B cell (primary cell): ENCODE results near the gene BMP7. TPM values are rescaled to one million over a fixed set of nuclear protein-coding genes. Genes with fewer than 3 reads are reported as not detected.

Experiments
- ATAC-seq: fragments of 200-7000 bp; cut with Tn5 transposase; one replicate; pipeline ENCODE4 v1.10.0; 2021; ENCODE audit warnings: low read depth, mild to moderate bottlenecking, moderate number of reproducible peaks, moderate library complexity
- CTCF ChIA-PET: fragments of 350-600 bp; sonication (Branson Sonifier 250); formaldehyde crosslinking; loops from one replicate; lab custom pipeline; 2021; ENCODE audit warnings: antibody characterized with exemption, inconsistent platforms; lab: Charles Lee
- POLR2A ChIA-PET: fragments of 350-600 bp; sonication (Branson Sonifier 250); formaldehyde crosslinking; loops from one replicate; lab custom pipeline; 2021; ENCODE audit warnings: antibody characterized with exemption; lab: Charles Lee
- DNase-seq: peaks from one replicate; pipeline ENCODE4 v3.0.0; 2013
- H2AFZ ChIP-seq: 2 replicates; pipeline ENCODE4 v1.6.1; 2012; ENCODE audit warnings: mild to moderate bottlenecking, low read depth, low read length; ENCODE audit not compliant: insufficient read depth, poor library complexity, severe bottlenecking
- H3K27ac ChIP-seq, 2 donors: 1 replicate in 1 of 2; 2 replicates in 1 of 2; pipeline ENCODE4 v1.5.1; 2012 to 2013; ENCODE audit warnings: low read length in 2 of 2, mild to moderate bottlenecking in 2 of 2, moderate library complexity in 1 of 2
- H3K27me3 ChIP-seq, 4 experiments: fragments of 200-600 bp in 1 of 4; sonication (generic) in 1 of 4; replicated peaks in 1 of 4; 1 replicate in 2 of 4; 2 replicates in 2 of 4; pipeline versions ENCODE4 v1.6.1 to v1.7.0; 2013 to 2016; ENCODE audit warnings: low read length in 3 of 4, mild to moderate bottlenecking in 2 of 4, mixed read lengths in 1 of 4, moderate library complexity in 1 of 4; ENCODE audit not compliant: insufficient read depth in 4 of 4, control insufficient read depth in 3 of 4; ENCODE audit errors: control extremely low read depth in 1 of 4
- H3K36me3 ChIP-seq, 2 experiments: replicated peaks in 1 of 2; 1 replicate in 1 of 2; 2 replicates in 1 of 2; pipeline versions ENCODE4 v1.6.1 to v1.7.1; 2013; ENCODE audit warnings: low read length in 1 of 2; ENCODE audit not compliant: insufficient read depth in 2 of 2, control insufficient read depth in 1 of 2; ENCODE audit errors: control extremely low read depth in 1 of 2, extremely low read depth in 1 of 2
- H3K4me1 ChIP-seq, 2 donors: fragments of 200-600 bp in 1 of 2; sonication (generic) in 1 of 2; 1 replicate in 1 of 2; 2 replicates in 1 of 2; pipeline versions ENCODE4 v1.5.1 to v1.6.1; 2013 to 2017; ENCODE audit warnings: low read length in 2 of 2; ENCODE audit not compliant: control insufficient read depth in 2 of 2, insufficient read depth in 2 of 2
- H3K4me2 ChIP-seq: replicated peaks from 2 replicates; pipeline ENCODE3; 2012; ENCODE audit warnings: mild to moderate bottlenecking, low read depth, low read length; ENCODE audit not compliant: poor library complexity, severe bottlenecking
- H3K4me3 ChIP-seq, 5 experiments: fragments of 200-600 bp in 1 of 5; sonication (generic) in 1 of 5; 1 replicate in 3 of 5; 2 replicates in 2 of 5; pipeline versions ENCODE4 v1.5.1 to v1.7.0; 2011 to 2016; ENCODE audit warnings: low read length in 4 of 5, mild to moderate bottlenecking in 4 of 5, low read depth in 2 of 5, control low read depth in 1 of 5, moderate library complexity in 1 of 5; ENCODE audit not compliant: insufficient read depth in 1 of 5; ENCODE audit errors: control extremely low read depth in 1 of 5, extremely low read depth in 1 of 5
- H3K79me2 ChIP-seq: fragments of 200-600 bp; sonication (generic); one replicate; pipeline ENCODE4 v1.6.0; 2016; ENCODE audit warnings: low read length; ENCODE audit not compliant: control insufficient read depth, insufficient read depth
- H3K9ac ChIP-seq: fragments of 200-600 bp; sonication (generic); 2 replicates; pipeline ENCODE4 v1.6.1; 2017; ENCODE audit warnings: mild to moderate bottlenecking, low read length, moderate library complexity
- H3K9me3 ChIP-seq, 3 donors: one replicate each; pipeline versions ENCODE4 v1.6.1 to v1.7.1; 2013; ENCODE audit warnings: low read length in 2 of 3; ENCODE audit not compliant: control insufficient read depth in 2 of 3, insufficient read depth in 1 of 3; ENCODE audit errors: control extremely low read depth in 1 of 3
- H4K20me1 ChIP-seq: 2 replicates; pipeline ENCODE4 v1.6.0; 2012; ENCODE audit warnings: mild to moderate bottlenecking, low read length; ENCODE audit not compliant: insufficient read depth, control insufficient read depth, poor library complexity, severe bottlenecking
- H3K27ac Mint-ChIP-seq: one replicate; pipeline ENCODE4 v1.8.0; 2021; ENCODE audit warnings: mixed read lengths
- H3K27me3 Mint-ChIP-seq: one replicate; pipeline ENCODE4 v1.8.0; 2021; ENCODE audit warnings: mixed read lengths
- H3K4me1 Mint-ChIP-seq: one replicate; pipeline ENCODE4 v1.8.0; 2021; ENCODE audit warnings: mixed read lengths
- H3K4me3 Mint-ChIP-seq: one replicate; pipeline ENCODE4 v1.8.0; 2021; ENCODE audit warnings: mixed read lengths
- H3K9me3 Mint-ChIP-seq: one replicate; pipeline ENCODE4 v1.8.0; 2022; ENCODE audit warnings: mixed read lengths; ENCODE audit not compliant: insufficient read depth
- CTCF ChIP-seq: fragments of 200-600 bp; IDR thresholded peaks from one replicate; pipeline ENCODE4 v1.8.0; 2022; ENCODE audit warnings: antibody characterized with exemption, mild to moderate bottlenecking
- EZH2 ChIP-seq: IDR thresholded peaks from 2 replicates; pipeline ENCODE4 v1.6.1; 2012; ENCODE audit warnings: borderline replicate concordance, low read depth, mild to moderate bottlenecking, moderate library complexity, low read length; ENCODE audit not compliant: insufficient read depth, poor library complexity, severe bottlenecking
- WGBS: methylation state at CpG from one replicate; pipeline ENCODE4 v1.1.5; 2013; ENCODE audit warnings: missing lambda C conversion rate; ENCODE audit not compliant: insufficient coverage; 5-methylcytosine and 5-hydroxymethylcytosine counted together
- intact Hi-C: fragments of 100-400 bp; cut with micrococcal nuclease; formaldehyde crosslinking; loops from one replicate; pipeline ENCODE4 v1.10.0; 2022
- polyA plus RNA-seq: library from polyadenylated mRNA; depleted of rRNA; stranded (reverse); fragments of >200 nt; gene quantifications from 2 replicates; pipeline ENCODE4 v1.2.3, GENCODE V29; 2012
- total RNA-seq, 2 donors: library from RNA; stranded (reverse); fragments of 120-200 nt in 1 of 2; gene quantifications; 1 replicate in 1 of 2; 2 replicates in 1 of 2; pipeline versions ENCODE4 v1.2.3 to v1.2.4, GENCODE V29; 2013 to 2022

BMP7 gene
- total and polyA plus RNA-seq, 2 donors (not counting 1 experiment from before 2014, with no cell fraction given) = not detected

- H2AFZ ChIP-seq = no peak overlapping the region
- CTCF ChIA-PET = no interaction called here
These were observed 109.2 kb downstream of the BMP7 start for GRCh38 chr20:57157106-57157691.

More at GRCh38 chr20:57157106-57157691, 109.2 kb downstream of the BMP7 start:
- peaks cover 6% of the 10 kb centered on the region for H3K27me3 Mint-ChIP-seq
- H3K4me1 ChIP-seq = no peaks in the 10 kb centered on the region
- TF ChIP-seq CTCF (no peak), EZH2 (no peak)
- H3K4me1 Mint-ChIP-seq = no peaks in the 10 kb centered on the region
- no peak overlapping the region for H3K27ac Mint-ChIP-seq
- H4K20me1 ChIP-seq = no peaks in the 10 kb centered on the region
- H3K27ac ChIP-seq = no peak overlapping the region
- no peak overlapping the region for H3K4me3 Mint-ChIP-seq
- peaks cover 0 to 5% (median 0%) of the 10 kb centered on the region in 3 donors for H3K9me3 ChIP-seq
- no peak overlapping the region for H3K9ac ChIP-seq
- no peak for DNase-seq
- POLR2A ChIA-PET = no interaction called here
- 93% methylated on average over 11 of the region's 13 CpGs for WGBS
- H3K4me3 ChIP-seq = no peak overlapping the region
- H3K27me3 ChIP-seq = no peaks in the 10 kb centered on the region
- ATAC-seq = no peak
- intact Hi-C loops = no loop called here
- H3K9me3 Mint-ChIP-seq = no peaks in the 10 kb centered on the region
- no peaks in the 10 kb centered on the region for H3K79me2 ChIP-seq
- H3K4me2 ChIP-seq = no peak overlapping the region
- H3K36me3 ChIP-seq = no peaks in the 10 kb centered on the region
